Erythroblast (primary cell): ENCODE measurements around the gene TNIP1.

Experiments used
- GATA1 ChIP-seq: IDR thresholded peaks from 2 replicates; pipeline ENCODE4 v1.6.1; 2011; ENCODE audit warnings: low read depth, mild to moderate bottlenecking, control low read depth, low read length, moderate library complexity
- POLR2A ChIP-seq: IDR thresholded peaks from 2 replicates; pipeline ENCODE4 v1.6.1; 2011; ENCODE audit warnings: mild to moderate bottlenecking, low read length

GRCh38 chr5:151055336-151055735 lies 25.5 kb downstream of the TNIP1 start:
- no peak for TF ChIP-seq POLR2A
- TF ChIP-seq GATA1: no peak
